Trophoblast cell (in vitro differentiated cells and primary cell): Measurements from ENCODE around the gene CDH15.

ENCODE experiments used
- DNase-seq, 2 donors: peaks; one replicate each; pipeline ENCODE4 v3.0.0-alpha.2; 2016
- H2AFZ ChIP-seq: 2 replicates; pipeline ENCODE4 v1.6.1; 2013; ENCODE audit warnings: low read length, moderate library complexity, mild to moderate bottlenecking; ENCODE audit not compliant: insufficient read depth, poor library complexity
- H2AK5ac ChIP-seq: 2 replicates; pipeline ENCODE4 v1.6.1; 2013; ENCODE audit warnings: mild to moderate bottlenecking, low read length
- H2BK120ac ChIP-seq: 2 replicates; pipeline ENCODE4 v1.6.1; 2013; ENCODE audit warnings: low read length, mild to moderate bottlenecking, moderate library complexity; ENCODE audit not compliant: insufficient read depth, poor library complexity
- H2BK12ac ChIP-seq: 2 replicates; pipeline ENCODE4 v1.6.1; 2013; ENCODE audit warnings: mild to moderate bottlenecking, low read length, moderate library complexity
- H2BK5ac ChIP-seq: 2 replicates; pipeline ENCODE4 v1.6.1; 2013; ENCODE audit warnings: low read length, low read depth, moderate library complexity, mild to moderate bottlenecking; ENCODE audit not compliant: poor library complexity
- H3K14ac ChIP-seq: 2 replicates; pipeline ENCODE4 v1.6.1; 2013; ENCODE audit warnings: mild to moderate bottlenecking, low read length
- H3K18ac ChIP-seq: 2 replicates; pipeline ENCODE4 v1.6.1; 2013; ENCODE audit warnings: mild to moderate bottlenecking, low read length
- H3K23ac ChIP-seq: 2 replicates; pipeline ENCODE4 v1.6.1; 2013; ENCODE audit warnings: low read length
- H3K27ac ChIP-seq: 2 replicates; pipeline ENCODE4 v1.5.1; 2013; ENCODE audit warnings: low read depth, mild to moderate bottlenecking, inconsistent platforms, low read length, moderate library complexity
- H3K27me3 ChIP-seq: 2 replicates; pipeline ENCODE4 v1.6.1; 2013; ENCODE audit warnings: inconsistent platforms, mild to moderate bottlenecking, low read length, moderate library complexity; ENCODE audit not compliant: insufficient read depth
- H3K36me3 ChIP-seq, 2 experiments: 1 replicate in 1 of 2; 2 replicates in 1 of 2; pipeline ENCODE4 v1.6.1; 2013; ENCODE audit warnings: low read length in 2 of 2, mild to moderate bottlenecking in 2 of 2, moderate library complexity in 1 of 2; ENCODE audit not compliant: insufficient read depth in 2 of 2, control insufficient read depth in 1 of 2
- H3K4ac ChIP-seq: 2 replicates; pipeline ENCODE4 v1.6.1; 2013; ENCODE audit warnings: low read depth, mild to moderate bottlenecking, low read length, moderate library complexity
- H3K4me1 ChIP-seq, 2 experiments: 1 replicate in 1 of 2; 2 replicates in 1 of 2; pipeline ENCODE4 v1.6.1; 2013; ENCODE audit warnings: low read length in 2 of 2, mild to moderate bottlenecking in 2 of 2, moderate library complexity in 1 of 2; ENCODE audit not compliant: insufficient read depth in 2 of 2, control insufficient read depth in 1 of 2
- H3K4me2 ChIP-seq: 2 replicates; pipeline ENCODE4 v1.6.1; 2013; ENCODE audit warnings: inconsistent platforms, mild to moderate bottlenecking, low read length, moderate library complexity
- H3K4me3 ChIP-seq: 2 replicates; pipeline ENCODE4 v1.5.1; 2013; ENCODE audit warnings: mild to moderate bottlenecking, low read depth, low read length, inconsistent platforms
- H3K79me1 ChIP-seq: one replicate; pipeline ENCODE4 v1.6.1; 2013; ENCODE audit warnings: low read length
- H3K79me2 ChIP-seq: 2 replicates; pipeline ENCODE4 v1.6.1; 2013; ENCODE audit warnings: low read length, mild to moderate bottlenecking; ENCODE audit not compliant: control insufficient read depth, insufficient read depth, poor library complexity
- H3K9ac ChIP-seq: 2 replicates; pipeline ENCODE4 v1.6.1; 2013; ENCODE audit warnings: mild to moderate bottlenecking, low read length
- H3K9me3 ChIP-seq: 2 replicates; pipeline ENCODE4 v1.6.1; 2013; ENCODE audit warnings: low read depth, mild to moderate bottlenecking, control low read depth, inconsistent platforms, low read length; ENCODE audit not compliant: insufficient read depth
- H4K12ac ChIP-seq: 2 replicates; pipeline ENCODE4 v1.6.1; 2013; ENCODE audit warnings: low read depth, mild to moderate bottlenecking, low read length, moderate library complexity
- H4K8ac ChIP-seq: 2 replicates; pipeline ENCODE4 v1.6.1; 2013; ENCODE audit warnings: low read depth, mild to moderate bottlenecking, low read length, moderate library complexity
- H4K91ac ChIP-seq: one replicate; pipeline ENCODE4 v1.6.1; 2013; ENCODE audit warnings: low read depth, mild to moderate bottlenecking, low read length, moderate library complexity
- WGBS: extraction: QIAGEN DNeasy Blood & Tissue Kit; methylation state at CpG from one replicate; pipeline ENCODE4 v1.1.7; 2013; ENCODE audit warnings: missing lambda C conversion rate; ENCODE audit not compliant: insufficient read length, insufficient coverage; ENCODE audit errors: extremely low coverage; 5-methylcytosine and 5-hydroxymethylcytosine counted together

CDH15 gene

GRCh38 chr16:89175280-89176146, 4.0 kb downstream of the CDH15 start:
- no peak overlapping the region for H3K4ac ChIP-seq
- H4K12ac ChIP-seq, result no peak overlapping the region
- no peak overlapping the region for H3K23ac ChIP-seq
- H2BK120ac ChIP-seq, result no peak overlapping the region
- no peak overlapping the region for H3K9ac ChIP-seq
- no peak overlapping the region for H3K18ac ChIP-seq
- H2BK12ac ChIP-seq, result no peak overlapping the region
- H3K79me2 ChIP-seq, result no peaks in the 10 kb centered on the region
- H4K91ac ChIP-seq, result no peak overlapping the region
- no peak overlapping the region for H2AK5ac ChIP-seq
- H3K4me1 ChIP-seq, result peaks cover 2 to 8% of the 10 kb centered on the region in 2 experiments
- H2BK5ac ChIP-seq, result no peak overlapping the region
- H3K4me2 ChIP-seq, result no peak overlapping the region
- H3K36me3 ChIP-seq, result no peaks in the 10 kb centered on the region
- H3K4me3 ChIP-seq, result no peak overlapping the region
- H3K27me3 ChIP-seq, result peaks cover 5% of the 10 kb centered on the region
- no peak overlapping the region for H4K8ac ChIP-seq
- H3K14ac ChIP-seq, result no peak overlapping the region
- DNase-seq, result no peak
- no peak overlapping the region for H2AFZ ChIP-seq
- H3K27ac ChIP-seq, result no peak overlapping the region
- WGBS, result no CpG with 5 or more reads among the region's 20 CpGs
- H3K9me3 ChIP-seq, result peaks cover 9% of the 10 kb centered on the region
- no peaks in the 10 kb centered on the region for H3K79me1 ChIP-seq

GRCh38 chr16:89176147-89176690, 4.7 kb downstream of the CDH15 start:
- Histone ChIP-seq H3K14ac (no peak overlapping the region), H3K4ac (no peak overlapping the region), H3K4me3 (no peak overlapping the region), H4K8ac (no peak overlapping the region), H3K9me3 (peaks cover 9% of the 10 kb centered on the region), H2AK5ac (no peak overlapping the region), H3K79me2 (no peaks in the 10 kb centered on the region), H2BK5ac (no peak overlapping the region), H2BK120ac (no peak overlapping the region), H3K36me3 (no peaks in the 10 kb centered on the region), H3K9ac (no peak overlapping the region), H3K27ac (no peak overlapping the region), H2AFZ (no peak overlapping the region), H2BK12ac (no peak overlapping the region), H3K18ac (no peak overlapping the region), H3K23ac (no peak overlapping the region), H3K4me1 (peaks cover 2 to 3% of the 10 kb centered on the region in 2 experiments), H3K79me1 (no peaks in the 10 kb centered on the region), H4K12ac (no peak overlapping the region), H3K4me2 (no peak overlapping the region), H4K91ac (no peak overlapping the region), H3K27me3 (no peaks in the 10 kb centered on the region)
- no peak for DNase-seq
- no CpG with 5 or more reads among the region's 27 CpGs for WGBS

GRCh38 chr16:89176717-89177116, 5.2 kb downstream of the CDH15 start:
- Histone ChIP-seq H3K4me1 (peaks cover under 1 to 1% of the 10 kb centered on the region in 2 experiments), H4K91ac (no peak overlapping the region), H2BK5ac (no peak overlapping the region), H3K14ac (no peak overlapping the region), H3K18ac (no peak overlapping the region), H3K9me3 (peaks cover 9% of the 10 kb centered on the region), H3K79me1 (no peaks in the 10 kb centered on the region), H3K36me3 (no peaks in the 10 kb centered on the region), H4K12ac (no peak overlapping the region), H4K8ac (no peak overlapping the region), H3K9ac (no peak overlapping the region), H2AK5ac (no peak overlapping the region), H2BK120ac (no peak overlapping the region), H3K27ac (no peak overlapping the region), H3K27me3 (no peaks in the 10 kb centered on the region), H2BK12ac (no peak overlapping the region), H2AFZ (no peak overlapping the region), H3K4me2 (no peak overlapping the region), H3K4me3 (no peak overlapping the region), H3K79me2 (no peaks in the 10 kb centered on the region), H3K23ac (no peak overlapping the region), H3K4ac (no peak overlapping the region)
- DNase-seq, result no peak
- no CpG with 5 or more reads among the region's 9 CpGs for WGBS

GRCh38 chr16:89177501-89177900, 6.0 kb downstream of the CDH15 start:
- no peak for DNase-seq
- no peaks in the 10 kb centered on the region for H3K27me3 ChIP-seq
- no peak overlapping the region for H2BK120ac ChIP-seq
- no peak overlapping the region for H2BK12ac ChIP-seq
- no peak overlapping the region for H3K4me2 ChIP-seq
- H3K27ac ChIP-seq, result no peak overlapping the region
- no peak overlapping the region for H3K4ac ChIP-seq
- no peak overlapping the region for H3K4me3 ChIP-seq
- no peak overlapping the region for H4K8ac ChIP-seq
- no peaks in the 10 kb centered on the region for H3K36me3 ChIP-seq
- peaks cover 9% of the 10 kb centered on the region for H3K9me3 ChIP-seq
- no peaks in the 10 kb centered on the region for H3K79me1 ChIP-seq
- H4K91ac ChIP-seq, result no peak overlapping the region
- no peak overlapping the region for H2AK5ac ChIP-seq
- no peak overlapping the region for H3K23ac ChIP-seq
- H3K4me1 ChIP-seq, result no peaks in the 10 kb centered on the region
- no CpG with 5 or more reads among the region's 12 CpGs for WGBS
- H2AFZ ChIP-seq, result no peak overlapping the region
- no peak overlapping the region for H3K9ac ChIP-seq
- no peaks in the 10 kb centered on the region for H3K79me2 ChIP-seq
- H2BK5ac ChIP-seq, result no peak overlapping the region
- H4K12ac ChIP-seq, result no peak overlapping the region
- H3K14ac ChIP-seq, result no peak overlapping the region
- no peak overlapping the region for H3K18ac ChIP-seq
